IPS DF 4.7 (cell line): Measurements from ENCODE around the gene SLC25A25.
A peak's percentile ranks its signal among the peaks of the same experiment; 100 is the strongest.

ENCODE experiments used
- DNase-seq: peaks from one replicate; pipeline ENCODE4 v3.0.0-alpha.2; 2013; ENCODE audit warnings: low spot score; ENCODE audit errors: extremely low read depth

Gene SLC25A25

DNA sequence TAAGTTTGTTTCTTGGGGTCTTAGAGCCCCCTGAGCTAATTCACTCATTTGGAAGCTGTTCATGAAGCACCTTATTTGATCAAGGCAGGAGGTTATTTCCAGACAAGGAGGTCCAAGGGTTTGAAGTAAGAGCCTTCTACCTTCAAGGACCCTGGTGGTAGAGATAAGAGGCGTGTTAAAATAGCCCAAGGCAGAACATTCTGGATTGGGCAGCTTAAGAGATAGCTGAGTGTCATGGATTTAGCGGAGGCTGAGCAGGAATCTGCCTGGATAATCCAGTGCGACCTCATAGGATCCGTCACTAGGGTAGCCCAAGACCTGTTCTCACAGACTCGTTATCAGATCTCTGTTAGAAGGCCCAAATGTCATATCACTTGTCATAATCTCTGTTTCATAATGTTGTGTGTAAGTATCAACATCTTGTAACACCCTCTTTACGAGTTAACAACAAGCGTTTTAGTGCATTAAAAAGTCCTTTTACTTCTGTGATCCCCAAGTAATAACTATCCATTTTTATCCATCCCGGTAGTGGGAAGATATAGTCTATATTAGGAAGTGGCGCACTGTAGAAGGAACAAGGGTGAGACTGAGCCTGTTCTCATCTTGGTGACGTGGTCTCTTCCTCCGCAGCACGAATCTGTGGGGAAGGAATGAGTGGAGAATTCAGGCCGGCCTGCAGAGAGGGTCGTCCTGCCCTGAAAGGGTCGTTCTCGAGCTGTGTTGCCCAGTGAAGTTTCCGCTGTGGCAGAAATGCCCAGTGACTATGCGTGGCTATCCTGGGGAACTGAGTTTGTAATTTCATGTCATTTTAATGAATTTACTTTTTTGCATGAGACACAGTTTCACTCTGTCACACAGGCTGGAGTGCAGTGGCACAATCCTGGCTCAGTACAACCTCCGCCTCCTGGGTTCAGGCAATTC is 28.8 kb downstream of the SLC25A25 start:
- no peak for DNase-seq

DNA sequence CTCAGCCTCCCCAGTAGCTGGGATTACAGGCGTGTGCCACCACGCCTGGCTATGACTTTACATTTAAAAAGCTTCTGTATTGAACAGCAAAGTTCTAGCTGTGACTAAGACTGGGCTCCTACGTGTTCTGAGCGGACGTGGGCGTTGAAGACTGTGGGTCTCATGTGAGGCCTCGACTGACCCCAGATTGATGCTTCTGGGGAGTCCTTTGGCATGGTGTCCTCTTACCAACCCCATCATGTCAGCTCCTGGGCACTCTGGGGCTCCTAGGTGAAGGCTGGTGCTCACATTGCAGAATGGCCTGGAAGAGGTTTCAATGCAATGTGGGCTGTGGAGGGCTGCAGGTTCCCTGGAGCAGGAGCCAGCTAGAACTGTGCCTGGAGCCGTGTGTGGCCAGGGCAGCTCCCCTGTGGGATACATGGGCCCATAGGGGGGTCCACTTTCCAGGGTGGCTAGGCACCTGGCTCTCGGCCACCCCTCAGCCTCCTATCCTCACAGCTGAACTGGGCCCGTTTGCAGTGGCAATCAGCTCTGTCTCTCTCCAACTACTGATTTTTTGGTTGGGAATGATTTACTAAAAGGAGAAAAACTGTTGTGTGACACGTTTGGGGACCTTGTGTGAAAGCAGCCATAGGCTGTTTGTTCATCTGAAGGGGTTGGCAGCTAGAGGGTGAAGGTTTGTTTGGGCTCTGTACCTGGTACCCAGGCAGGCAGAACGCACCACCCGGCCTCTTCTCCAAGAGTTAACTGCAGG is 29.7 kb downstream of the SLC25A25 start:
- DNase-seq, result no peak

DNA sequence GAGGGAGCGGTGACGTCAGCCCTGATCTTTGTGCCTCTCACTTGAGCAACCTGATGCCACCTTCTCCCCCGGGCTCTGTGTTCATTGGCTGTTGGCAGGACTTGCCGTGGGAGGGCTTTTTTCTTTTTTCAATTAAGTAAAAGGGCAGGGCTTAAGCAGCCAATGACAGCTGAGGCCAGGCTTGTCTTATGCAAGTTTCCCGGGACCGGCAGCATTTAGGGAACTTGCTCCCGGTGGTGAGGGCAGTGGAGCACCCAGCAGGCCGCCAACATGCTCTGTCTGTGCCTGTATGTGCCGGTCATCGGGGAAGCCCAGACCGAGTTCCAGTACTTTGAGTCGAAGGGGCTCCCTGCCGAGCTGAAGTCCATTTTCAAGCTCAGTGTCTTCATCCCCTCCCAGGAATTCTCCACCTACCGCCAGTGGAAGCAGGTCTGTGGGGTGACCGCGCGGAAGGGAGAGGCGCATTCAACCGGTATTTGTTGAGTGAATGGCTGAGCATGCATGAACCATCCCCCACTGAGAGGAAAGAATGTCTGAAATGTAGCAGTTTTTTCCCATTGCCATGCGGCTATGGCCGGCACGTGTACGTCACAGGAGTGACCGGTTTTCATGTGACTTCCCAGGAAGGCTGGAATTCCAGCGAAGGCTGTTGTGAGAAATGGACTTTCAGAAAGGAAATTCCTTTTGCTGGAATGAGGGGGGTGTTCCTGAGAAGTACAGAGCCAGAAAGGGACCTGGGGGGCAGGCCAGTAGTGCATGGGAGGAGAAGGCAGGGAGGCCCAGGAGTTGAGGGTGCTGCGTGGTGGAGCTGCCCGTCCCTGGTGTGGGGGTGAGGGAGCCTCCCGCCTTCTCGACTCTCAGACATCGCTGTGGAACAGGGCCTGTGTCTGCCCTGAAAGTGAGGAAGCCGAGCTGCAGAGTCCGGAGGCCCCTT is 30.5 kb downstream of the SLC25A25 start:
- DNase-seq, result peak; percentile 94

DNA sequence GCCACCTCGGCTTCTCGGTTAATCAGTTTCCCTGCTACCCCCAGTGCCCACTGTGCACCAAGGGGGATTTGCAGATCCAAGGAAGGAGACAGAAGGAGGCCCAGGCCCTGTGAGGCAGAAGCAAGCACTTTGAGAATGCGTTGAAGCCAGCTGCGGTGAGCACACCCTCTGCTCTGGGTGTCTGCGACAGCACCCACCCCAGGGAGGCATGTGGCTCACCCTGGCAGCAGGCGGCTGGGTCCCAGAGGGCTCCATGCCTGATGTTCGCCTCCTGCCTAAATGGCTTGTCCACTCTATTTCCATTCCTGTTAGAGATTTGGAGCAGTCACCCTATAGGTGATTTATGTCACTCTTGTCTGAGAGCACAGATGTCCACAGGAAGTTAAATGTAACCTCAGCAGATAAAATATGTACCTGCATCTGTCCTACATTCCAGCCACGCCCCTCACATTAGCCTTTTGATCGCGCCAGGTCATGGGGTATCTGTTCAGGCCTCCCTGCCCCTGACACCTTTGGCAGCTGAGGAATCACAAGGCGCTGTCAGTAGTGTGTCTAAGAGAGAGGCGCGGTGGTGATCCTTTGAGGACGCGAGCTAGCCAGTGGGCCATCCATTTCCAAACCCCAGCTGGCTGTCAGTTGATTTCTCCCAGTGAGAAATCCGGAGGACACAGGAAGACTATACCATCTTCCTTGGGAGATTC is 31.3 kb downstream of the SLC25A25 start:
- no peak for DNase-seq

DNA sequence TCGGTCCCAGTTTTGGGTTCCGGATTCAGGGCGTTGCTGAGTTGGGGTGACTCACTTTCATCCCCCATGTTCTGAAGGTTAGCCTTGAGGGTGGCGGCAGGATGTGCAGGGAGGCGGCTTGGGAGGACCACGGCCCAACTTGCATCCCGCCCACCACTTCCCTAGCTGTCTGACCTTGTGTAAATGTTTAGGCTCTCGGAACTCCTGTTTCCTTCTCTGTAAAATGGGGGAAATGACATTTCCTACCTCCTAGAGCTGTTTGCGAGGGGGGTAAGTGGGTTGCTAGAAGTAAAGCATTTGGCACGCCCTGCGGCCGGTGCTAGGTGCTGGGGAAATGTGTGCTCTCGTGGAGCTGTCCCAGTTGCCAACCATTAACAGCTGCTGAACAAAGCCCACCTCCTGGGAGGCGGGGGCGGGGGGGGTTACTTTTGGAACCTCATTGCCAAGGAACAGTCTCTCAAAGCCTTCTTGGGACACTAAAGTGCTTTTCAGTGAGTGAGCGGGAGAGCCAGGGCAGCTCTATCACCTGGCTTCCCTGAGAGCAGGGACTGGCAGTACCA is 32.0 kb downstream of the SLC25A25 start:
- DNase-seq, result no peak

DNA sequence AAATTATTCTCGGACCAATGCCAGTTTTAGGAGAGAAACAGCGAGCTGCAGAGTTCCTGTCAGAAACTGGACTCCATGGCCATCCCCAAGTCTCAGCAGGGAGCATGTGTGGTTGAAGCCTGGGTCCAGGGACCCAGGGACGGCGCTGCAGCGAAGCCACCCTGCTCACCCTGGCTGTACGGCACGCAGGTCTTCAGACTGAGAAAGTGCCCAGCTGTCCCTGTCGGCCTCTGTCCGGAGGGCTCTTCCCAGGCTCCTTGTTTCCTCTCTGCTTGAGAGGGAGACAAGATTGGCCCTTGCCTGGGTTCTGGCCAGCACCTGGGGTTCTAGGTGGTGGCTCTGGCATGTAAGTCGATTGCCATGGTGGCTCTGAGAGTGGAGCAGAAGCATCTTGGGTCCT is 32.5 kb downstream of the SLC25A25 start:
- no peak for DNase-seq

DNA sequence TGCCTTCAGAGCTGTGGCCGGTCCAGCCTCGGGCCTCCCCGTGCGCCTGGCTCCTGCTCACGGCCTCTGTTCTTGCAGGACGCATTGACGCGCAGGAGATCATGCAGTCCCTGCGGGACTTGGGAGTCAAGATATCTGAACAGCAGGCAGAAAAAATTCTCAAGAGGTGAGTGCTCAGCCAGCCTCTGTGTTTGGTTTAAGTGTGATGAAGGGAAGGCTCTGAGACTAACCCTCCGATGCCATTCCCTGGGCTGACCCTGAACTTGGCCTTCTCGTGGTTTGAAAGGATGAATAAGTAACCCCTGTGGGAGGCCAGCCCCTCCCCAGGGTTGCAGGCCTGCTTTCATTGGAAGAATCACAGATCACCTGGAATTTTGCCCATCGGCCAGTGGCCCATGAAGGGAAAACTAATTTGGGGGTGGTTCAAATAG is 33.2 kb downstream of the SLC25A25 start:
- no peak for DNase-seq

DNA sequence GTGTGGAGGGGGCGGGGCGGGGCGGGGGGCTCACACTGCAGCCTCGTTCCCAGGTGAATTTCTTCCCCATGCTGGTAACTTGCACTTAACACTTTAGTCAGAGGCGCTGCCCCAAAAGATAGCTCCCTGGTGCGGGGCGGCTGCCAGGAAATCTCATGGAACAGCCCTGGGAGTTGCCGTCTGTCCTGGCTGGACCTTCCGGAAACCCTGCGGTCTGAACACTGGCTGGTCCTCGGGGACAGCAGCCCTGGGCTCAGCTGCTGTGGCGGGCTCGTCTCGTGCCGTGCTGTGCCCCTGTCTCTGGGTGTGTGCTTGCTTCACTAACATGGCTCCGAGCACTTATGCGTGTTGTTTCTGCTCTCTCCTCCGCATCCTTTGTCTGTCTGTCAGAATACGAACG is 33.7 kb downstream of the SLC25A25 start:
- DNase-seq, result no peak

DNA sequence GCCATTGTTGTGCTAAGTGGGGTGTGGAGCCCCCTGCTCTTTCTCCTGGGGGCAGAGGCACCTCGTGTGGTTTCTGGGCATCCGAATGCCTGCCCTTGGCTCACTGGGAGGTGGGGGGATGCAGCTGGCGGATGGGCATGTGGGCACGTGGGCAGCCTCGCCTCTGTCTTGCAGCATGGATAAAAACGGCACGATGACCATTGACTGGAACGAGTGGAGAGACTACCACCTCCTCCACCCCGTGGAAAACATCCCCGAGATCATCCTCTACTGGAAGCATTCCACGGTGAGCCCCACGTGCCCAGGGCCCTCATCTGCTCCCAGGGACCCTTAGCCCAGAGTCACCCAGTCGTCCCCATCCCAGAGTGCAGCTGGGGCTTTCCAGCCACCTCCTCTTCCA is 34.2 kb downstream of the SLC25A25 start:
- no peak for DNase-seq

DNA sequence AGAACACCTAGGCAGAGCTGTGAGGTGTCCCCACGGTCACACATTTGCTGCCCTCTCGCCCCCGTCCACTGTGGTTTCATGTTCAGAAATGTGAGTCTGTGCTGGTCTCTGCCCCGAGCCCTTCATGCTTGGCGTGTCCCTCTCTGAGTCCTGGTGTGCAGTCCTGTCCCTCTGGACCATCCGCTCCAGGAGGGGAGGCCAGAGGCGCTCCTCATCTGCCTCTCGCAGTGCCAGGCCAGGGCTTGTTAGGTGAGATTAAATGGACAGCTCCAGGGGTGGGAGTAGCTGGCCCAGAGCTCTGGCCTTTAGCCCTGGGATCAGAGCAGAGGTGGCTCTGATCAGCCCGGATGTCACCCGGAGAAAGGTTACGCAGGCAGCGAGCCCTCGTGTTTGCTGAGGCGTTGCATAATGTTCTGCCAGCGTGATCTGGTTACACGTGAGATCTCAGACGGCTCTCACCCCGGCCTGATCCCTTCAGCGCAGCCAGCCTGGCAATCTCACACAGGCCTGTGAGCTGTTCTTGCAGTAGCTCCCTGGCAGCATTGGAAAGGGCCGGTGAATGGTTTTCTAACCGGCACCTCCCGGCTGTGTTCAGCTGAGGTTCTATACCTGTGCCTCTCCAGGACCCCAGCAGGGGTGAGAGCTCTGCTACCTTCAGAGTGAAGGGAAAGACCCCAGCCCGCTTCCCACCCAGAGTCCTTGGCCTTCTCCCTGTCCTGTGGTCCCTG is 35.0 kb downstream of the SLC25A25 start:
- no peak for DNase-seq

DNA sequence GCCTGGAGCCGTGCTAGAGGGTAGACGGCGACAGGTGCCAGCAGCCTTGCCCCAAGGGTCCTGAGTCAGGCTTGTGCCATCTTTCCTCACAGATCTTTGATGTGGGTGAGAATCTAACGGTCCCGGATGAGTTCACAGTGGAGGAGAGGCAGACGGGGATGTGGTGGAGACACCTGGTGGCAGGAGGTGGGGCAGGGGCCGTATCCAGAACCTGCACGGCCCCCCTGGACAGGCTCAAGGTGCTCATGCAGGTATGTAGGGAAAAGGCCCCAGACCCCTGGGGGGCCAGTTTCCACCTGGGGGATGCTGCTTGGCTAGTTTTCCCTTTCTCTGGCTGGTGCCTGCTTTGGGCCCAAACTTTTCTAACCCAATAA is 35.5 kb downstream of the SLC25A25 start:
- DNase-seq, result no peak

DNA sequence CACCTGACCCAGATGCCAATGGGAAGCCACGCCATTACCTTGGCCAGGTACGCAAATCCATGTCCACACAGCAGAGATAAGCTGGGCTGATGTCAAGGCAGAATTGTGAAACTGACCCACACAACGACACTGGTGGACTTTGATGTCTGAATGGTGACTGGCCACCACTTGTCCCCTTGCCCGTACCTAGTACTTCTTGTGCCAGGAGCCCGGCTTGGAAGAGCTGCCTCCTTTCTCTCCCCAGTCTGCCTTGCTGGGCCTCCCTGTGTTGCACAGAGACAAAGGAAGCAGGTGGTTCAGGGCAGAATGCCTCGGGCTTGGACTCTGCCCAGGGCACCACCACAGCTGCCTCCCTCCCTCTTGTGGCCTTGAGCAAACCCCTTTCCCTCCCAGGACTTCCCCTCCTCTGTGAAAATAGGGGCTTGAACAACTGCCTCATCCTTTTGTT is 36.2 kb downstream of the SLC25A25 start:
- DNase-seq, result no peak

DNA sequence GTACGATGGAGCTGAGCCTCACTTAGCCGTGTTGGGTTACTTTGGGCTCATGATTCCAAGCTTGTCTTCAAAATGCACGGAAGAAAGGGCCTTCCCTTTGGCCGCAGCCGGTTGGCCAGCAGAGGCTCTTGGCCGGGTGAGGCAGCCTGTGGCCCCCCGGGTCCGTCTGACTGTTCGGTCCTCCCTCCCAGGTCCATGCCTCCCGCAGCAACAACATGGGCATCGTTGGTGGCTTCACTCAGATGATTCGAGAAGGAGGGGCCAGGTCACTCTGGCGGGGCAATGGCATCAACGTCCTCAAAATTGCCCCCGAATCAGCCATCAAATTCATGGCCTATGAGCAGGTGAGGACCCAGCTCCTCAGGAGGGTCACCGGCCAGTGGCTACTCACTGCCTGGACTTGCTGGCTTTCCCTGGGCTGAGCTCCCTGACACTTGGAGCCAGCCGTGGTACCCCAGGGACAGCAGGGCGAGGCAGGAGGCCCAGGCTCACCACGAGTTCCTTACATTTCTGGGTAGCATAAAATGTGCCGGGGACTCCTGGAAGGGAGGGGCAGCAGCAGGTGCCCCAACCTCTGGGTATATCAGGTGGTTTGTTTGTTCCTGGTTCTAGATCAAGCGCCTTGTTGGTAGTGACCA is 37.6 kb downstream of the SLC25A25 start:
- no peak for DNase-seq

DNA sequence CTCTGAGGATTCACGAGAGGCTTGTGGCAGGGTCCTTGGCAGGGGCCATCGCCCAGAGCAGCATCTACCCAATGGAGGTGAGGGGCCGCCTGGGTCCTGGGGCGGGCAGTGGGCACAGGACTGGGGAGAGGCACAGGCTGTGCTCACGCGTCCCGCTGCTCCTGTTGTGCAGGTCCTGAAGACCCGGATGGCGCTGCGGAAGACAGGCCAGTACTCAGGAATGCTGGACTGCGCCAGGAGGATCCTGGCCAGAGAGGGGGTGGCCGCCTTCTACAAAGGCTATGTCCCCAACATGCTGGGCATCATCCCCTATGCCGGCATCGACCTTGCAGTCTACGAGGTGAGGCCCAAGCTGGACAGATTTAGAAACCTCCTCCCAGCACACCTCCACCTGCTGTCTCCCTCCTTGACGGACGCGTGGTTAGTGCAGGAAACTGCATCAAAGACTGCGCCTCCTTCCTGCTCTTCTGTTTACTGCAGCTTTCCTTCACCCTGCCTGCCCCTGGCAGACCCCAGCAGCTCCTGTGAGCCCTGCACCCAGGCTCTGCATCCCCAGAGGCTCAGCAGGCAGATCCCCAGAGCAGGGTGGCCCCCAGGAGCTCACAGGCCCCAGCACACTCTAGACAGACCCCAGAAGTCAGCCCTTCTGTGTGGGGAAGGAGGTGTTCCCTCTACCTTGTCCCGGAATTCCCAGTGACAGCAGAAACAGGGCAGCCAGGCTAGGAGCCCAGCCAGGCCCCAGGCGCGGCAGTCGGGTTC is 38.3 kb downstream of the SLC25A25 start:
- no peak for DNase-seq

DNA sequence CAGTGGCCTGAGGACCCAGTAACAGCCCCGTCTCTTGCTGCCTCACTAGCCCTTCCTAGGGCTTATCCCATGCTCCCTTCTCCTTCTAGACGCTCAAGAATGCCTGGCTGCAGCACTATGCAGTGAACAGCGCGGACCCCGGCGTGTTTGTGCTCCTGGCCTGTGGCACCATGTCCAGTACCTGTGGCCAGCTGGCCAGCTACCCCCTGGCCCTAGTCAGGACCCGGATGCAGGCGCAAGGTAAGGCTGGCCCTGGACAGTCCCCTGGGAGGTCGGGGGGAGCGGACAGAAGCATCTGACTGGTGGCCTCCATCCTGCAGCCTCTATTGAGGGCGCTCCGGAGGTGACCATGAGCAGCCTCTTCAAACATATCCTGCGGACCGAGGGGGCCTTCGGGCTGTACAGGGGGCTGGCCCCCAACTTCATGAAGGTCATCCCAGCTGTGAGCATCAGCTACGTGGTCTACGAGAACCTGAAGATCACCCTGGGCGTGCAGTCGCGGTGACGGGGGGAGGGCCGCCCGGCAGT is 39.0 kb downstream of the SLC25A25 start:
- no peak for DNase-seq

DNA sequence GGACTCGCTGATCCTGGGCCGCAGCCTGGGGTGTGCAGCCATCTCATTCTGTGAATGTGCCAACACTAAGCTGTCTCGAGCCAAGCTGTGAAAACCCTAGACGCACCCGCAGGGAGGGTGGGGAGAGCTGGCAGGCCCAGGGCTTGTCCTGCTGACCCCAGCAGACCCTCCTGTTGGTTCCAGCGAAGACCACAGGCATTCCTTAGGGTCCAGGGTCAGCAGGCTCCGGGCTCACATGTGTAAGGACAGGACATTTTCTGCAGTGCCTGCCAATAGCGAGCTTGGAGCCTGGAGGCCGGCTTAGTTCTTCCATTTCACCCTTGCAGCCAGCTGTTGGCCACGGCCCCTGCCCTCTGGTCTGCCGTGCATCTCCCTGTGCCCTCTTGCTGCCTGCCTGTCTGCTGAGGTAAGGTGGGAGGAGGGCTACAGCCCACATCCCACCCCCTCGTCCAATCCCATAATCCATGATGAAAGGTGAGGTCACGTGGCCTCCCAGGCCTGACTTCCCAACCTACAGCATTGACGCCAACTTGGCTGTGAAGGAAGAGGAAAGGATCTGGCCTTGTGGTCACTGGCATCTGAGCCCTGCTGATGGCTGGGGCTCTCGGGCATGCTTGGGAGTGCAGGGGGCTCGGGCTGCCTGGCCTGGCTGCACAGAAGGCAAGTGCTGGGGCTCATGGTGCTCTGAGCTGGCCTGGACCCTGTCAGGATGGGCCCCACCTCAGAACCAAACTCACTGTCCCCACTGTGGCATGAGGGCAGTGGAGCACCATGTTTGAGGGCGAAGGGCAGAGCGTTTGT is 39.6 kb downstream of the SLC25A25 start:
- no peak for DNase-seq

DNA sequence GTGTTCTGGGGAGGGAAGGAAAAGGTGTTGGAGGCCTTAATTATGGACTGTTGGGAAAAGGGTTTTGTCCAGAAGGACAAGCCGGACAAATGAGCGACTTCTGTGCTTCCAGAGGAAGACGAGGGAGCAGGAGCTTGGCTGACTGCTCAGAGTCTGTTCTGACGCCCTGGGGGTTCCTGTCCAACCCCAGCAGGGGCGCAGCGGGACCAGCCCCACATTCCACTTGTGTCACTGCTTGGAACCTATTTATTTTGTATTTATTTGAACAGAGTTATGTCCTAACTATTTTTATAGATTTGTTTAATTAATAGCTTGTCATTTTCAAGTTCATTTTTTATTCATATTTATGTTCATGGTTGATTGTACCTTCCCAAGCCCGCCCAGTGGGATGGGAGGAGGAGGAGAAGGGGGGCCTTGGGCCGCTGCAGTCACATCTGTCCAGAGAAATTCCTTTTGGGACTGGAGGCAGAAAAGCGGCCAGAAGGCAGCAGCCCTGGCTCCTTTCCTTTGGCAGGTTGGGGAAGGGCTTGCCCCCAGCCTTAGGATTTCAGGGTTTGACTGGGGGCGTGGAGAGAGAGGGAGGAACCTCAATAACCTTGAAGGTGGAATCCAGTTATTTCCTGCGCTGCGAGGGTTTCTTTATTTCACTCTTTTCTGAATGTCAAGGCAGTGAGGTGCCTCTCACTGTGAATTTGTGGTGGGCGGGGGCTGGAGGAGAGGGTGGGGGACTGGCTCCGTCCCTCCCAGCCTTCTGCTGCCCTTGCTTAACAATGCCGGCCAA is 40.4 kb downstream of the SLC25A25 start:
- DNase-seq, result no peak
